Spleen (tissue), 11 donors: Measurements from ENCODE around the gene RPRD1B. TPM values are rescaled to one million over a fixed set of nuclear protein-coding genes. Genes with fewer than 3 reads are reported as not detected.
A peak's percentile ranks its signal among the peaks of the same experiment; 100 is the strongest.

Source experiments
- DNase-seq: peaks from one replicate; pipeline ENCODE4 v3.0.0-alpha.2; 2020
- H3K27ac ChIP-seq, 8 donors: fragments of 200-600 bp; sonication (generic) in 7 of 8; 1 replicate in 4 of 8; 2 replicates in 4 of 8; pipeline versions ENCODE4 v1.5.0 to v1.8.0; 2016 to 2021; ENCODE audit warnings: inconsistent platforms in 4 of 8, mild to moderate bottlenecking in 4 of 8, moderate library complexity in 1 of 8
- H3K27me3 ChIP-seq, 7 donors: fragments of 200-600 bp; sonication (generic) in 6 of 7; replicated peaks in 1 of 7; 1 replicate in 4 of 7; 2 replicates in 3 of 7; pipeline versions ENCODE4 v1.5.0 to v1.8.0; 2016 to 2021; ENCODE audit warnings: inconsistent platforms in 3 of 7, mild to moderate bottlenecking in 1 of 7
- H3K36me3 ChIP-seq, 6 donors: fragments of 200-600 bp; sonication (generic) in 5 of 6; 1 replicate in 4 of 6; 2 replicates in 2 of 6; pipeline versions ENCODE4 v1.5.0 to v1.8.0; 2016 to 2021; ENCODE audit warnings: inconsistent platforms in 2 of 6
- H3K4me1 ChIP-seq, 6 donors: fragments of 200-600 bp; sonication (generic) in 5 of 6; 1 replicate in 3 of 6; 2 replicates in 3 of 6; pipeline versions ENCODE4 v1.5.0 to v1.8.0; 2016 to 2021; ENCODE audit warnings: inconsistent platforms in 3 of 6
- H3K4me3 ChIP-seq, 8 donors: fragments of 200-600 bp; sonication (generic) in 7 of 8; 1 replicate in 4 of 8; 2 replicates in 4 of 8; pipeline versions ENCODE4 v1.5.0 to v1.8.0; 2016 to 2021; ENCODE audit warnings: inconsistent platforms in 4 of 8, mild to moderate bottlenecking in 4 of 8, moderate library complexity in 2 of 8
- H3K9me3 ChIP-seq, 8 donors: fragments of 200-600 bp; sonication (generic) in 7 of 8; 1 replicate in 4 of 8; 2 replicates in 4 of 8; pipeline versions ENCODE4 v1.5.0 to v1.8.0; 2016 to 2021; ENCODE audit warnings: inconsistent platforms in 4 of 8
- CTCF ChIP-seq, 11 experiments: fragments of 200-600 bp in 7 of 11; fragments of 450-650 bp in 4 of 11; sonication (generic) in 4 of 11; IDR thresholded peaks in 8 of 11; conservative IDR thresholded peaks in 3 of 11; 1 replicate in 7 of 11; 2 replicates in 4 of 11; pipeline versions ENCODE4 v1.4.0 to v1.8.0; 2016 to 2021; ENCODE audit warnings: antibody characterized with exemption in 11 of 11, inconsistent platforms in 4 of 11, mild to moderate bottlenecking in 1 of 11
- POLR2A ChIP-seq, 3 donors: fragments of 450-650 bp; IDR thresholded peaks; one replicate each; pipeline ENCODE4 v1.5.1; 2017; ENCODE audit warnings: antibody characterized with exemption in 3 of 3, mild to moderate bottlenecking in 1 of 3
- POLR2AphosphoS5 ChIP-seq, 3 donors: sonication (generic); formaldehyde crosslinking; IDR thresholded peaks; one replicate each; pipeline ENCODE4 v1.5.1; 2017; ENCODE audit warnings: antibody characterized with exemption in 3 of 3
- WGBS, 5 donors: extraction: QIAGEN DNeasy Blood & Tissue Kit in 3 of 5; methylation state at CpG; one replicate each; pipeline versions ENCODE4 v1.1.5 to v1.1.7; 2013 to 2018; 5-methylcytosine and 5-hydroxymethylcytosine counted together
- intact Hi-C: fragments of 100-400 bp; cut with DNase I; formaldehyde crosslinking; loops from one replicate; pipeline ENCODE4 v1.15.0; 2023; ENCODE audit warnings: low total_unique reads
- polyA plus RNA-seq, 3 donors: library from polyadenylated mRNA; stranded (reverse); fragments of 200-250 nt; gene quantifications; one replicate each; pipeline ENCODE4 v1.2.1, GENCODE V29; 2013
- total RNA-seq, 7 donors: library from RNA; depleted of rRNA in 3 of 7; stranded (reverse); fragments of >200 nt in 3 of 7; fragmentation: NEBNext Ultra II Directional in 4 of 7; extraction: Animal tissue kit (Norgen Biotek cat#: 25700) in 4 of 7; gene quantifications; one replicate each; pipeline versions ENCODE4 v1.1.0 to v1.2.1, GENCODE V29; 2016 to 2021
- donor health status: healthy with polysubstance abuse.
- donor health status: DM: no; HTN: no; CAD: no; lungs with moderate emphysema.
- donor health status: DM: no; HTN: no; CAD: no.
- donor health status: Bipolar disorder and iron deficiency.
- donor health status: healthy.
- donor health status: DM: no; HTN: no; CAD: no.
- donor health status: DM: yes; HTN: yes; CAD: no.

The RPRD1B gene
- total and polyA plus RNA-seq, 10 donors: 7.1 to 42.0 (median 31.2) TPM

GRCh38 chr20:38002422-38002821 is 31.1 kb upstream of the RPRD1B start:
- H3K27me3 ChIP-seq: no peaks in the 10 kb centered on the region
- DNase-seq: no peak
- no peak for TF ChIP-seq POLR2AphosphoS5 (IDR thresholded peaks at IDR 0.05)
- no peak for TF ChIP-seq POLR2A (IDR thresholded peaks at IDR 0.05)
- TF ChIP-seq CTCF (IDR thresholded peaks at IDR 0.05 in 8 of 11, conservative IDR thresholded peaks at IDR 0.05 in 3 of 11): no peak
- H3K4me1 ChIP-seq: peaks cover 0 to 5% (median 0%) of the 10 kb centered on the region in 6 donors
- 79 to 94% (median 90%) methylated on average over 8 of the region's 8 CpGs for WGBS, 5 donors
- intact Hi-C loops: no loop called here
- peaks cover 6 to 100% (median 57%) of the 10 kb centered on the region in 6 donors for H3K36me3 ChIP-seq
- H3K27ac ChIP-seq: no peak overlapping the region
- H3K4me3 ChIP-seq: no peak overlapping the region
- no peaks in the 10 kb centered on the region for H3K9me3 ChIP-seq

GRCh38 chr20:38004416-38004815 is 29.1 kb upstream of the RPRD1B start:
- 68 to 94% (median 85%) methylated on average over 1 of the region's 1 CpG for WGBS, 5 donors
- no peak for DNase-seq
- Histone ChIP-seq H3K4me3 (no peak overlapping the region), H3K36me3 (peaks cover 3 to 100% (median 37%) of the 10 kb centered on the region in 6 donors), H3K27ac (peak overlapping the region in 1 of 8 donors; percentile 7), H3K27me3 (no peaks in the 10 kb centered on the region), H3K9me3 (no peaks in the 10 kb centered on the region), H3K4me1 (peaks cover 0 to 5% (median 0%) of the 10 kb centered on the region in 6 donors)
- intact Hi-C loops: no loop called here
- TF ChIP-seq POLR2AphosphoS5 (IDR thresholded peaks at IDR 0.05) (no peak), CTCF (IDR thresholded peaks at IDR 0.05 in 8 of 11, conservative IDR thresholded peaks at IDR 0.05 in 3 of 11) (no peak), POLR2A (IDR thresholded peaks at IDR 0.05) (no peak)

GRCh38 chr20:38005903-38006302 is 27.6 kb upstream of the RPRD1B start:
- H3K36me3 ChIP-seq: peaks cover 0 to 100% (median 29%) of the 10 kb centered on the region in 6 donors
- TF ChIP-seq POLR2AphosphoS5 (IDR thresholded peaks at IDR 0.05) (no peak), POLR2A (IDR thresholded peaks at IDR 0.05) (no peak), CTCF (IDR thresholded peaks at IDR 0.05 in 8 of 11, conservative IDR thresholded peaks at IDR 0.05 in 3 of 11) (no peak)
- H3K9me3 ChIP-seq: no peaks in the 10 kb centered on the region
- 72 to 89% (median 79%) methylated on average over 5 of the region's 5 CpGs for WGBS, 5 donors
- H3K4me1 ChIP-seq: peaks cover 0 to 5% (median 0%) of the 10 kb centered on the region in 6 donors
- intact Hi-C loops: no loop called here
- no peak for DNase-seq
- no peak overlapping the region for H3K27ac ChIP-seq
- no peaks in the 10 kb centered on the region for H3K27me3 ChIP-seq
- no peak overlapping the region for H3K4me3 ChIP-seq

GRCh38 chr20:38007526-38007925 is 26.0 kb upstream of the RPRD1B start:
- WGBS, 5 donors: 80 to 100% (median 97%) methylated on average over 1 of the region's 1 CpG
- H3K4me3 ChIP-seq: no peak overlapping the region
- intact Hi-C loops: no loop called here
- H3K9me3 ChIP-seq: no peaks in the 10 kb centered on the region
- no peaks in the 10 kb centered on the region for H3K4me1 ChIP-seq
- H3K36me3 ChIP-seq: peaks cover 2 to 100% (median 27%) of the 10 kb centered on the region in 6 donors
- no peak overlapping the region for H3K27ac ChIP-seq
- TF ChIP-seq CTCF (IDR thresholded peaks at IDR 0.05 in 8 of 11, conservative IDR thresholded peaks at IDR 0.05 in 3 of 11) (no peak), POLR2AphosphoS5 (IDR thresholded peaks at IDR 0.05) (no peak), POLR2A (IDR thresholded peaks at IDR 0.05) (no peak)
- DNase-seq: no peak
- H3K27me3 ChIP-seq: no peaks in the 10 kb centered on the region
